IMR-90 (cell line): Measurements from ENCODE around the gene KDM1B. TPM values are rescaled to one million over a fixed set of nuclear protein-coding genes. Genes with fewer than 3 reads are reported as not detected.

Experiments
- ATAC-seq: fragments of 200-7000 bp; cut with Tn5 transposase; 2 replicates; pipeline ENCODE4 v1.9.1; 2020; ENCODE audit warnings: low read depth, mild to moderate bottlenecking, moderate library complexity
- BruUV-seq: library from RNA; stranded (reverse); fragments of 400-500 nt; replicated peaks from 2 replicates; lab custom pipeline; 2021; lab: Mats Ljungman, UMichigan
- CTCF ChIA-PET: fragments of 300-600 bp; formaldehyde crosslinking; extraction: SDS; loops from one replicate; lab custom pipeline; 2021; ENCODE audit warnings: antibody characterized with exemption; lab: Yijun Ruan, JAX
- POLR2A ChIA-PET: fragments of 300-600 bp; sonication (Branson Sonifier 250); formaldehyde crosslinking; loops from one replicate; lab custom pipeline; 2022; ENCODE audit warnings: antibody characterized with exemption; ENCODE audit not compliant: unreplicated experiment; lab: Charles Lee
- DNase-seq: peaks from one replicate; pipeline ENCODE4 v3.0.0; 2013
- H2AFZ ChIP-seq: replicated peaks from 2 replicates; pipeline ENCODE3; 2013; ENCODE audit warnings: low read length, mild to moderate bottlenecking; ENCODE audit not compliant: poor library complexity
- H2AK5ac ChIP-seq: 2 replicates; pipeline ENCODE4 v1.6.1; 2013; ENCODE audit warnings: low read depth, low read length, inconsistent platforms
- H2AK9ac ChIP-seq: replicated peaks from 2 replicates; pipeline ENCODE3; 2013; ENCODE audit warnings: mild to moderate bottlenecking, low read depth, low read length, moderate library complexity; ENCODE audit not compliant: poor library complexity
- H2BK120ac ChIP-seq: 2 replicates; pipeline ENCODE4 v1.6.1; 2013; ENCODE audit warnings: low read depth, low read length, inconsistent platforms
- H2BK15ac ChIP-seq: 3 replicates; pipeline ENCODE4 v1.6.1; 2013; ENCODE audit warnings: low read depth, low read length, inconsistent platforms
- H2BK20ac ChIP-seq: 2 replicates; pipeline ENCODE4 v1.6.1; 2013; ENCODE audit warnings: low read depth, mild to moderate bottlenecking, inconsistent platforms, low read length, moderate library complexity
- H2BK5ac ChIP-seq: 2 replicates; pipeline ENCODE4 v1.6.1; 2013; ENCODE audit warnings: mild to moderate bottlenecking, low read depth, low read length, inconsistent platforms; ENCODE audit not compliant: poor library complexity, severe bottlenecking
- H3K14ac ChIP-seq: replicated peaks from 2 replicates; pipeline ENCODE4 v1.6.1; 2013; ENCODE audit warnings: low read depth, low read length, inconsistent platforms
- H3K18ac ChIP-seq: 2 replicates; pipeline ENCODE4 v1.6.1; 2013; ENCODE audit warnings: low read depth, low read length, control low read depth
- H3K23ac ChIP-seq: 2 replicates; pipeline ENCODE4 v1.6.1; 2013; ENCODE audit warnings: low read depth, low read length, inconsistent platforms
- H3K27ac ChIP-seq: 2 replicates; pipeline ENCODE4 v1.5.1; 2013; ENCODE audit warnings: mild to moderate bottlenecking, control low read depth, low read length; ENCODE audit not compliant: insufficient read depth
- H3K27me3 ChIP-seq: 2 replicates; pipeline ENCODE4 v1.6.1; 2013; ENCODE audit warnings: low read length; ENCODE audit not compliant: control insufficient read depth, insufficient read depth
- H3K36me3 ChIP-seq: 2 replicates; pipeline ENCODE4 v1.6.1; 2013; ENCODE audit warnings: low read length, mixed read lengths; ENCODE audit not compliant: control insufficient read depth, insufficient read depth
- H3K4ac ChIP-seq: 2 replicates; pipeline ENCODE4 v1.6.1; 2013; ENCODE audit warnings: low read depth, low read length, inconsistent platforms
- H3K4me1 ChIP-seq: 2 replicates; pipeline ENCODE4 v1.6.1; 2013; ENCODE audit warnings: low read length, mixed read lengths; ENCODE audit not compliant: control insufficient read depth, insufficient read depth
- H3K4me2 ChIP-seq: 2 replicates; pipeline ENCODE4 v1.6.1; 2013; ENCODE audit warnings: low read depth, mild to moderate bottlenecking, control low read depth, low read length, moderate library complexity
- H3K4me3 ChIP-seq: 2 replicates; pipeline ENCODE4 v1.5.1; 2013; ENCODE audit warnings: low read depth, mild to moderate bottlenecking, control low read depth, low read length, moderate library complexity; ENCODE audit not compliant: insufficient read depth
- H3K56ac ChIP-seq: 2 replicates; pipeline ENCODE4 v1.6.1; 2013; ENCODE audit warnings: low read length, inconsistent platforms; ENCODE audit not compliant: insufficient read depth; ENCODE audit errors: extremely low read depth
- H3K79me1 ChIP-seq, 2 experiments: 2 replicates each; pipeline ENCODE4 v1.6.1; 2013; ENCODE audit warnings: low read length in 2 of 2, inconsistent platforms in 1 of 2, low read depth in 1 of 2
- H3K9ac ChIP-seq: 2 replicates; pipeline ENCODE4 v1.6.1; 2013; ENCODE audit warnings: low read depth, low read length, control low read depth
- H3K9me1 ChIP-seq: 2 replicates; pipeline ENCODE4 v1.6.1; 2013; ENCODE audit warnings: low read length, inconsistent platforms; ENCODE audit not compliant: insufficient read depth
- H3K9me3 ChIP-seq: 2 replicates; pipeline ENCODE4 v1.6.1; 2013; ENCODE audit warnings: low read length; ENCODE audit not compliant: control insufficient read depth, insufficient read depth
- H4K20me1 ChIP-seq: 2 replicates; pipeline ENCODE4 v1.6.1; 2013; ENCODE audit warnings: low read length, inconsistent platforms; ENCODE audit not compliant: insufficient read depth
- H4K5ac ChIP-seq: 2 replicates; pipeline ENCODE4 v1.6.1; 2013; ENCODE audit warnings: mild to moderate bottlenecking, low read depth, low read length, control low read depth
- H4K8ac ChIP-seq, 2 experiments: 2 replicates each; pipeline ENCODE4 v1.6.1; 2013; ENCODE audit warnings: low read depth in 2 of 2, low read length in 2 of 2, control low read depth in 1 of 2, inconsistent platforms in 1 of 2
- H4K91ac ChIP-seq: 2 replicates; pipeline ENCODE4 v1.6.1; 2013; ENCODE audit warnings: low read depth, low read length, inconsistent platforms; ENCODE audit not compliant: insufficient read depth
- CEBPB ChIP-seq: IDR thresholded peaks from 2 replicates; pipeline ENCODE4 v1.6.1; 2012; ENCODE audit warnings: low read depth, low read length, improper control_type of control experiment
- NFE2L2 ChIP-seq: fragments of 150-350 bp; IDR thresholded peaks from 2 replicates; pipeline ENCODE4 v1.6.1; 2016; ENCODE audit warnings: low read depth, mild to moderate bottlenecking, low read length
- RAD21 ChIP-seq: IDR thresholded peaks from 2 replicates; pipeline ENCODE4 v1.6.1; 2012; ENCODE audit warnings: low read length, improper control_type of control experiment
- WGBS, 2 experiments: methylation state at CpG; one replicate each; pipeline versions ENCODE4 v1.1.5 to v1.1.7; 2013; ENCODE audit warnings: missing lambda C conversion rate in 2 of 2; ENCODE audit not compliant: insufficient read length in 1 of 2; ENCODE audit errors: extremely low coverage in 2 of 2; 5-methylcytosine and 5-hydroxymethylcytosine counted together
- dilution Hi-C: fragments of 300-500 bp; cut with HindIII; formaldehyde crosslinking; loops from one replicate; pipeline ENCODE4 v1.14.3; 2018; ENCODE audit warnings: low sequenced_read_pairs; ENCODE audit not compliant: unreplicated experiment
- in situ Hi-C: fragments of 300-500 bp; cut with MboI; formaldehyde crosslinking; loops from 3 replicates; pipeline ENCODE4 v1.14.3; 2019; ENCODE audit warnings: low sequenced_read_pairs, inconsistent platforms, mixed read lengths
- intact Hi-C: fragments of 100-400 bp; cut with micrococcal nuclease; formaldehyde crosslinking; loops from 2 replicates; pipeline ENCODE4 v1.10.0; 2022
- polyA plus RNA-seq, 3 experiments: library from polyadenylated mRNA; depleted of rRNA; stranded (reverse); fragments of >200 nt; gene quantifications; 2 replicates each; pipeline ENCODE4 v1.2.3, GENCODE V29; 2012; ENCODE audit warnings: low replicate concordance in 1 of 3
- total RNA-seq: library from RNA; depleted of rRNA; stranded (reverse); fragments of >200 nt; gene quantifications from 2 replicates; pipeline ENCODE4 v1.2.3, GENCODE V29; 2012

Gene KDM1B
- total and polyA plus RNA-seq, 2 of the 4 experiments (the other 2 are of a cell fraction) = 13.2 to 16.7 TPM

- intact Hi-C loops = no loop called here
- no peak overlapping the region for H3K27ac ChIP-seq
- H3K9me3 ChIP-seq = no peaks in the 10 kb centered on the region
- no peak overlapping the region for H4K5ac ChIP-seq
- no peaks in the 10 kb centered on the region for H3K36me3 ChIP-seq
- BruUV-seq = no TSS peak
- no peaks in the 10 kb centered on the region for H3K27me3 ChIP-seq
- CTCF ChIA-PET = no interaction called here
- no peak for TF ChIP-seq CEBPB
- no peak for TF ChIP-seq RAD21
- TF ChIP-seq NFE2L2 = no peak
- no peak overlapping the region for H2BK15ac ChIP-seq
- 77% methylated on average over 2 of the region's 8 CpGs; no CpG with 5 or more reads in 1 of the 2 experiments for WGBS, 2 experiments
- H2BK120ac ChIP-seq = no peak overlapping the region
- H3K9ac ChIP-seq = no peak overlapping the region
- H3K4me3 ChIP-seq = no peak overlapping the region
- H2BK5ac ChIP-seq = no peak overlapping the region
- no peaks in the 10 kb centered on the region for H4K20me1 ChIP-seq
- ATAC-seq (no peak; the same call in 1 of the 2 replicates), DNase-seq (no peak)
- no peak overlapping the region; the same call in 1 of the 2 replicates for H3K18ac ChIP-seq
- H3K14ac ChIP-seq = no peak overlapping the region
- H3K56ac ChIP-seq = no peak overlapping the region
- H4K91ac ChIP-seq = no peak overlapping the region
- H3K9me1 ChIP-seq = 0 out of 2 replicates have a peak, but pooled peaks cover 4% of the 10 kb centered on the region
- H3K23ac ChIP-seq = no peak overlapping the region
- no peak overlapping the region for H4K8ac ChIP-seq
- H2AFZ ChIP-seq = no peak overlapping the region
- no peak overlapping the region for H2AK5ac ChIP-seq
- H2BK20ac ChIP-seq = no peak overlapping the region
- in situ Hi-C loops = no loop called here
- POLR2A ChIA-PET = no interaction called here
- no peaks in the 10 kb centered on the region for H3K79me1 ChIP-seq
- dilution Hi-C loops = no loop called here
- H3K4ac ChIP-seq = no peak overlapping the region; the same call in 1 of the 2 replicates
- no peak overlapping the region for H2AK9ac ChIP-seq
- no peak overlapping the region for H3K4me2 ChIP-seq
- H3K4me1 ChIP-seq = peaks cover 8% of the 10 kb centered on the region; the same call in 1 of the 2 replicates
Observed at GRCh38 chr6:18207438-18207837, 52.2 kb downstream of the KDM1B start.
